HG02885 (cell line): ENCODE measurements around the gene OR56A3.

Experiments used
- ATAC-seq: cut with Tn5 transposase; IDR thresholded peaks from one replicate; pipeline ENCODE4 v1.9.1; 2021; ENCODE audit warnings: mild to moderate bottlenecking; ENCODE audit not compliant: unreplicated experiment, poor library complexity

Gene OR56A3

GRCh38 chr11:5968394-5968793 lies 26.3 kb downstream of the OR56A3 start, which contains the start of gene OR56A5:
Gene OR56A5 (minus strand): TSS chr11:5968494. CDS start chr11:5968494, 0 bp downstream.
- no peak for ATAC-seq

DNA sequence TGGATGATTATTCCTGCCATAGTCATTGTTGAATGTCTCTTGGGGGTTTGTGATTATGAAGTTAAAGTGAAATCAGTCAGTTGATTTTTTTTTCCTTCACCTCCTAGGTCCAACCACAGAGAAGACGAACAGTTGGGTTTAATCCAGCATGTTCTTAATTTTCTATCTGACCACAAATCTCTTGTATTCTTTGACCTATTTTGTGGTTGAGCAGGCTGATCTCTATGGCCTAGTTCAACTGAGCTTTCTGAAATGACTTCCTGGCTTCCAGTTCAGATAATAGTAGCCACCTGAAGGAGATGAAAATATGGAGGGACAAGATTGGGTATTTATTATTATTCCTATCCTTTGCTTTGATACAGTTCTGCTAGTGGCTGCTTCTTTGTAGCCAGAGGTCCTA lies 31.5 kb downstream of the OR56A3 start:
- ATAC-seq: no peak

- ATAC-seq: no peak
Observed at GRCh38 chr11:5983443-5983842, 41.4 kb downstream of the OR56A3 start.

- no peak for ATAC-seq
Observed at GRCh38 chr11:5986885-5987284, 44.8 kb downstream of the OR56A3 start, which contains the start of gene OR52L1. Gene OR52L1 (minus strand): TSS chr11:5986985. CDS start chr11:5986930, 55 bp downstream.

GRCh38 chr11:5989203-5989602 lies 47.2 kb downstream of the OR56A3 start:
- no peak for ATAC-seq

- no peak for ATAC-seq
Observed at GRCh38 chr11:5992150-5992549, 50.1 kb downstream of the OR56A3 start.

- peak; percentile 68 for ATAC-seq
Observed at GRCh38 chr11:5992604-5993251, 50.7 kb downstream of the OR56A3 start.

- ATAC-seq: no peak
Observed at GRCh38 chr11:5994791-5995190, 52.7 kb downstream of the OR56A3 start.
